ENCODE measurements around the gene ATOSA.

- TF ChIP-seq CTCF (conservative IDR thresholded peaks at IDR 0.05) = no peak
- TF ChIP-seq EZH2 (IDR thresholded peaks at IDR 0.05; ENCODE audit: low read depth) = no peak
Measured at GRCh38 chr15:52710708-52711389, 31.7 kb upstream of the ATOSA start.

Measured in PC-9 (cell line).